ENCODE measurements around the gene ACACA.
"Not testable (repeated sequence)": the region's sequence is repeated elsewhere in the genome, so short reads cannot be mapped to it uniquely, and the experiment has no call there.

The ACACA gene

GRCh38 chr17:37358830-37359681 lies 47.6 kb downstream of the ACACA start:
- Histone ChIP-seq H3K27me3 (ENCODE audit: control insufficient read depth, low read length) (no peaks in the 10 kb centered on the region), H3K9me3 (ENCODE audit: control insufficient read depth, insufficient read depth, low read length) (no peaks in the 10 kb centered on the region), H3K9me2 (replicated peaks; ENCODE audit: control insufficient read depth, low read length) (no peaks in the 10 kb centered on the region), H3K4me1 (ENCODE audit: control insufficient read depth, low read length) (peaks cover 27% of the 10 kb centered on the region), H3K4me2 (ENCODE audit: low read length) (peak overlapping the region; percentile 94), H4K20me1 (ENCODE audit: control insufficient read depth, insufficient read depth, low read depth, low read length) (peaks cover 11% of the 10 kb centered on the region; the same call in 1 of the 2 replicates), H3K4me3 (ENCODE audit: low read length) (peak overlapping the region; percentile 94), H3K27ac (ENCODE audit: low read depth, low read length) (peak overlapping the region; percentile 79), H3F3A (ENCODE audit: control insufficient read depth, insufficient read depth) (peaks cover 7% of the 10 kb centered on the region; the same call in 1 of the 2 replicates), H3K36me3 (ENCODE audit: control insufficient read depth, low read length) (peaks cover 31% of the 10 kb centered on the region), H3K79me2 (ENCODE audit: control insufficient read depth, low read length) (peaks cover 51% of the 10 kb centered on the region)
- TF ChIP-seq EZH2phosphoT487 (IDR thresholded peaks at IDR 0.05; ENCODE audit: borderline replicate concordance, low read length) (no peak), CTCF (IDR thresholded peaks at IDR 0.05; ENCODE audit: low read depth, low read length, poor library complexity, severe bottlenecking) (no peak)

- peaks cover 59% of the 10 kb centered on the region for H3K79me2 ChIP-seq (ENCODE audit: control insufficient read depth, low read length)
- peaks cover 7% of the 10 kb centered on the region; the same call in 1 of the 2 replicates for H3F3A ChIP-seq (ENCODE audit: control insufficient read depth, insufficient read depth)
- no peaks in the 10 kb centered on the region for H3K9me3 ChIP-seq (ENCODE audit: control insufficient read depth, insufficient read depth, low read length)
- TF ChIP-seq CTCF (IDR thresholded peaks at IDR 0.05; ENCODE audit: low read depth, low read length, poor library complexity, severe bottlenecking) (no peak), EZH2phosphoT487 (IDR thresholded peaks at IDR 0.05; ENCODE audit: borderline replicate concordance, low read length) (no peak)
- H3K4me2 ChIP-seq (ENCODE audit: low read length): peak overlapping the region; percentile 94
- no peaks in the 10 kb centered on the region for H3K9me2 ChIP-seq (replicated peaks; ENCODE audit: control insufficient read depth, low read length)
- no peaks in the 10 kb centered on the region for H3K27me3 ChIP-seq (ENCODE audit: control insufficient read depth, low read length)
- H3K27ac ChIP-seq (ENCODE audit: low read depth, low read length): peak overlapping the region; percentile 62
- peaks cover 27% of the 10 kb centered on the region for H3K4me1 ChIP-seq (ENCODE audit: control insufficient read depth, low read length)
- peaks cover 36% of the 10 kb centered on the region for H3K36me3 ChIP-seq (ENCODE audit: control insufficient read depth, low read length)
- peaks cover 11% of the 10 kb centered on the region; the same call in 1 of the 2 replicates for H4K20me1 ChIP-seq (ENCODE audit: control insufficient read depth, insufficient read depth, low read depth, low read length)
- H3K4me3 ChIP-seq (ENCODE audit: low read length): peak overlapping the region; percentile 94
Observed at GRCh38 chr17:37358098-37358829, 48.4 kb downstream of the ACACA start.

- H3K9me3 ChIP-seq (ENCODE audit: control insufficient read depth, insufficient read depth, low read length); H3F3A ChIP-seq (ENCODE audit: control insufficient read depth, insufficient read depth); H3K9me2 ChIP-seq (replicated peaks; ENCODE audit: control insufficient read depth, low read length); H3K27ac ChIP-seq (ENCODE audit: low read depth, low read length); H3K27me3 ChIP-seq (ENCODE audit: control insufficient read depth, low read length): not testable (repeated sequence)
- Histone ChIP-seq H3K4me3 (ENCODE audit: low read length) (peak overlapping the region; percentile 94), H3K79me2 (ENCODE audit: control insufficient read depth, low read length) (peaks cover 72% of the 10 kb centered on the region), H4K20me1 (ENCODE audit: control insufficient read depth, insufficient read depth, low read depth, low read length) (peaks cover 11% of the 10 kb centered on the region), H3K4me1 (ENCODE audit: control insufficient read depth, low read length) (peaks cover 27% of the 10 kb centered on the region), H3K4me2 (ENCODE audit: low read length) (peak overlapping the region; percentile 94), H3K36me3 (ENCODE audit: control insufficient read depth, low read length) (peaks cover 49% of the 10 kb centered on the region)
Observed at GRCh38 chr17:37356796-37357569, 49.7 kb downstream of the ACACA start.

- H3K27ac ChIP-seq (ENCODE audit: low read depth, low read length); H4K20me1 ChIP-seq (ENCODE audit: control insufficient read depth, insufficient read depth, low read depth, low read length); H3K9me3 ChIP-seq (ENCODE audit: control insufficient read depth, insufficient read depth, low read length); H3K4me1 ChIP-seq (ENCODE audit: control insufficient read depth, low read length); H3K4me3 ChIP-seq (ENCODE audit: low read length); H3K4me2 ChIP-seq (ENCODE audit: low read length); H3K9me2 ChIP-seq (replicated peaks; ENCODE audit: control insufficient read depth, low read length); H3K27me3 ChIP-seq (ENCODE audit: control insufficient read depth, low read length); H3F3A ChIP-seq (ENCODE audit: control insufficient read depth, insufficient read depth): not testable (repeated sequence)
- Histone ChIP-seq H3K79me2 (ENCODE audit: control insufficient read depth, low read length) (peaks cover 96% of the 10 kb centered on the region), H3K36me3 (ENCODE audit: control insufficient read depth, low read length) (peaks cover 41% of the 10 kb centered on the region)
Observed at GRCh38 chr17:37346863-37347402, 59.7 kb downstream of the ACACA start.

Measured in DOHH2 (cell line).